ENCODE measurements around the gene CACNA1C.

Gene CACNA1C

GRCh38 chr12:2374092-2374906 is 321.5 kb downstream of the CACNA1C start:
- in situ Hi-C loops (cut with HindIII; ENCODE audit: low sequenced_read_pairs), result no loop called here
- TF ChIP-seq, protein P1, sequence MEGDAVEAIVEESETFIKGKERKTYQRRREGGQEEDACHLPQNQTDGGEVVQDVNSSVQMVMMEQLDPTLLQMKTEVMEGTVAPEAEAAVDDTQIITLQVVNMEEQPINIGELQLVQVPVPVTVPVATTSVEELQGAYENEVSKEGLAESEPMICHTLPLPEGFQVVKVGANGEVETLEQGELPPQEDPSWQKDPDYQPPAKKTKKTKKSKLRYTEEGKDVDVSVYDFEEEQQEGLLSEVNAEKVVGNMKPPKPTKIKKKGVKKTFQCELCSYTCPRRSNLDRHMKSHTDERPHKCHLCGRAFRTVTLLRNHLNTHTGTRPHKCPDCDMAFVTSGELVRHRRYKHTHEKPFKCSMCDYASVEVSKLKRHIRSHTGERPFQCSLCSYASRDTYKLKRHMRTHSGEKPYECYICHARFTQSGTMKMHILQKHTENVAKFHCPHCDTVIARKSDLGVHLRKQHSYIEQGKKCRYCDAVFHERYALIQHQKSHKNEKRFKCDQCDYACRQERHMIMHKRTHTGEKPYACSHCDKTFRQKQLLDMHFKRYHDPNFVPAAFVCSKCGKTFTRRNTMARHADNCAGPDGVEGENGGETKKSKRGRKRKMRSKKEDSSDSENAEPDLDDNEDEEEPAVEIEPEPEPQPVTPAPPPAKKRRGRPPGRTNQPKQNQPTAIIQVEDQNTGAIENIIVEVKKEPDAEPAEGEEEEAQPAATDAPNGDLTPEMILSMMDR (IDR thresholded peaks at IDR 0.05; ENCODE audit: low read depth, low read length, missing control alignments), result no peak
- no peak overlapping the region for H3K4me3 ChIP-seq (ENCODE audit: low read depth, low read length)
- peak; percentile 32 for DNase-seq (ENCODE audit: low read depth)

- TF ChIP-seq, protein P1 (IDR thresholded peaks at IDR 0.05; ENCODE audit: low read depth, low read length, missing control alignments), result no peak
- H3K4me3 ChIP-seq (ENCODE audit: low read depth, low read length), result no peak overlapping the region
- in situ Hi-C loops (cut with HindIII; ENCODE audit: low sequenced_read_pairs), result no loop called here
- DNase-seq (ENCODE audit: low read depth), result no peak
Observed at GRCh38 chr12:2375871-2376270, 323.1 kb downstream of the CACNA1C start.

DNA sequence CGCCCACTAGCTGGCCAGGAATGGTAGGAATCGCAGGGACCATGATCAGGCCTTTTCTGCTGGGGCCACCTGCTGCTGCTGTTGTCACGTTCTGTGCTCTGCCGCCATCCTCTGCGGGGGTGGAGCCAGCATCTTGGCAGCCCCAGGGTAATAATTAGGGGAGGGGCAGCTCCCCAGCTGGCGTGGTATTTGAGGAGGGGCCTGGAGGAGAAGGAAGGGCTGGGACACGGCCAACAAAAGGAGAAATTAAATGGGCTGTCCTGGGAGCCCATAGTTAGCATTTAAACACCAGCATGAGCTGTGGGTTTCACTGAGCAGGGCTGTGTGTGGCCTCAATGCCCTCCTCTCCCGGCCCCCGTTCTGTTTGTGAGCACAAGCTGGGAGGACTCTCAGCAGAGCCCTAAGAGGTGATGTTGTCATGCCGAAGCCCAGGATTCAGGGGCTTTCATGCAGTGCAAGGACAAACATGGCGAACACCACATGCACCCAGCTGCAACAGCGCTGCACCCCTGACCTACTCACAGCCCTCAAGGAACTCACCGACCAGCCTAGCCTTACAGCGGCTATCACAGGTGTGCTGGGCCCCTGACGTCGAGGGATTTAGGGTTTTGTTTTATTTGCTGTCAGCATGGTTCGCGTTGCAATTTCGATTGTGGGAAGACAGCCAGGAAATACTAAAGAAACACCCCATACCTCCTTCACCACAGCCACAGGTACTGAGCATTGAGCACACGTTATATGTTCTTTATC is 324.3 kb downstream of the CACNA1C start:
- in situ Hi-C loops (cut with HindIII; ENCODE audit: low sequenced_read_pairs), result no loop called here
- TF ChIP-seq, protein P1 (IDR thresholded peaks at IDR 0.05; ENCODE audit: low read depth, low read length, missing control alignments), result no peak
- H3K4me3 ChIP-seq (ENCODE audit: low read depth, low read length), result no peak overlapping the region
- no peak for DNase-seq (ENCODE audit: low read depth)

GRCh38 chr12:2378835-2379330 is 326.1 kb downstream of the CACNA1C start:
- no peak for DNase-seq (ENCODE audit: low read depth)
- no peak overlapping the region for H3K4me3 ChIP-seq (ENCODE audit: low read depth, low read length)
- in situ Hi-C loops (cut with HindIII; ENCODE audit: low sequenced_read_pairs), result no loop called here
- TF ChIP-seq, protein P1 (IDR thresholded peaks at IDR 0.05; ENCODE audit: low read depth, low read length, missing control alignments), result no peak

DNA sequence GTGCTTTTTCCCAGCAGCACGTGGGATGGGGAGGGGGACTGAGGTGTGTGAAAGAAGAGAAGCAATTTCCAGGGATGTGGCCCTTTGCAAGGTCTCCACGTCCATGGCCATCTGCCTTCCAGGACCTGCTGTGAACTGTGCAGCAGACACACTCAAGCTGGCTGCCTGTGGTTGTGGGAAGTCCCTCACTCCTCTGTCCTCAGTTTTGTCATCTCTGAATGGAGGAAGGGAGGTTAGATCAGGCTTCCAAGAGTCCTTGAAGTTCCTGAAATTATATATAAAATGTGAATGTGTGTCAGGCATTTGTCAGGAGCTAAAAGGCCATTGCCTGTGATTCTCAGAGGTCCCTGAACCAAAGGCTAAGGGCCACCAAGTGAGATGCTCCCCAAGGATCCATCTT is 328.2 kb downstream of the CACNA1C start:
- in situ Hi-C loops (cut with HindIII; ENCODE audit: low sequenced_read_pairs), result no loop called here
- H3K4me3 ChIP-seq (ENCODE audit: low read depth, low read length), result no peak overlapping the region
- TF ChIP-seq, protein P1 (IDR thresholded peaks at IDR 0.05; ENCODE audit: low read depth, low read length, missing control alignments), result no peak
- no peak for DNase-seq (ENCODE audit: low read depth)

DNA sequence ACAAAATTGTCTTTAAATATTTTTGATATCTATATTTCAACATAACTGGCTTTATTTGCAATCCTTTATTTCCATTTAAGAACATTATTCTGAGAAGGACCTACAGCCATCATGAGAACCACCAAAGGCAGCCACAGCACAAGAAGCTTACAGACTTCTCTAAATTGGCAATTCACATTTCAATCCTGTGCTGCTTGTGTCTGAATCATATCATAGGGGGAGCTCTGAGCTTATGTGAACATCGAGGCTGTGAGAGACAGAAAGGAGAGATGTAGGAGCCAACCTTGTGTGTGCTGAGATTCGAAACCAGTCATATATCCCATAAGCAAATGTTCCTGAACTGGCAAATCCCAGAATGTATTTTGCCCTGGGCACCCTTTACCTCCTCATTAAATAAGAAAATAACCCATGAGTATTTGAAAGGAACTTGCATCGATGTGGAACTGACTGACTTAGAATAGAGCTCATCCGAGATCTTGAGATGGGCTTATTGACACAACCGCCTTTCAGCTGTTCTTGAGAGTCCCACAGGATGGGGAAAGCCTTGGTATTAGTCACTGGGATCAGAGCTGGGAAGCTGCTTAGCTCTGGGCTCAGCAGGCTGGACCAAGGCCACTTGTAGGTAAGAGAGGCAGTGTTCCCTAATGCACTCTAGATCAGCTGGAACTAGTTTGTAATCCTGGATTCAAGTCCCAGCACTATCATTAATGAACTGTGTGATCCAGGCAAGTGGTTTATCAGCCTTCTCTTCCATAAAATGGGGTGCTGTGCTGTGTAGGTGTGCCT is 329.8 kb downstream of the CACNA1C start:
- no peak overlapping the region for H3K4me3 ChIP-seq (ENCODE audit: low read depth, low read length)
- no peak for DNase-seq (ENCODE audit: low read depth)
- in situ Hi-C loops (cut with HindIII; ENCODE audit: low sequenced_read_pairs), result no loop called here
- TF ChIP-seq, protein P1 (IDR thresholded peaks at IDR 0.05; ENCODE audit: low read depth, low read length, missing control alignments), result no peak
